DMS153 treated with DMSO at 0.1 percent for 48 hours (cell line): ENCODE measurements around the gene YPEL3.

Experiments used
- DNase-seq: peaks from one replicate; lab custom pipeline; 2025; ENCODE audit not compliant: unreplicated experiment; lab: John Stamatoyannopoulos, UW

The YPEL3 gene

DNA sequence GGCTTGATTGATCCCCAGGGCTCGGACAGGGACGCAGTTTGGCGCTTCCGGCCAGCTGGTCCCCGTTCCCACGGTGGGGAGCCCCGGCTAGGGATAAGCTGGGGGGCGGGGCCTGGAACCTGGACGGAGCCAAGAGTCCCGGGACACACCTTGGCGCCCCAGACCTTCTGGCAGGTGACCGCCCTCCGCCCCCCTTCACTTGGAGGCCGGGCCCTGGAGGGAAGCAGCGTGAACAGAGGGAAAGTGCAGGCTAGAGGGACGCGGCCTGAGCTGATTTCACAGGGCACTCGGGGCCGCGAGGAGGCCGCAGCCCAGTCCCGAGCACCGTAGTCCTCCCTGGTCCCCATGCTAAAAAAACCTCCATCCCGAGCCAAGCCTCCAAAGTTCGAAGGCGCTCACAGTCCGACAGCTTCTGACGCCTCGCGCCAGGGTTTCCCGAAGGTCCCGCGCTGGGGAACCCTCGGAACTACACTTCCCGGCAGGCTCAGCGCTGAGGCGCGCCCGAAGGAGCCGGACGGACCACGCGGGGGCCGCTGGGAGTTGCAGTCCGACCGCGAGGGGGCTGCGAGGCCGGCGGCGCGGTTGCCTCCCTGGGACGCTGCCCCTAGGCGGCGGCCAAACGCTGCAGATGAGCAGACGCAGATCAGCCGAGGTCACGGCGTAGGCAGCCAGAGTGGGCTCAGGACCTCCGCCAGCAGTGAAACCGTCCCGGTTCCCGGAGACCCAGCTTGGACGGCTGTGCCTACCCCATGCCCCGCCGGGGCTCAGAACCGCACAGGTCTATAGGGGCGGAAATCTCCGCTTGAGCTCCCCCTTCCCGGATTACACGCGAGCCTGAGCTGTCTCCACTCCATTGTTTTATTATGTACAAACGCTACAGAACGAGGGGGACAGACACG, 4.3 kb downstream of the YPEL3 start, which contains the start of gene TBX6:
TSS of gene TBX6 (minus strand) at position 451 of the 899 bp plus-strand sequence. CDS start 731 bp downstream, outside the sequence.
- peak; percentile 87 for DNase-seq

GRCh38 chr16:30090610-30091331, 5.2 kb downstream of the YPEL3 start:
- no peak for DNase-seq

GRCh38 chr16:30088832-30089624, 7.0 kb downstream of the YPEL3 start:
- no peak for DNase-seq

DNA sequence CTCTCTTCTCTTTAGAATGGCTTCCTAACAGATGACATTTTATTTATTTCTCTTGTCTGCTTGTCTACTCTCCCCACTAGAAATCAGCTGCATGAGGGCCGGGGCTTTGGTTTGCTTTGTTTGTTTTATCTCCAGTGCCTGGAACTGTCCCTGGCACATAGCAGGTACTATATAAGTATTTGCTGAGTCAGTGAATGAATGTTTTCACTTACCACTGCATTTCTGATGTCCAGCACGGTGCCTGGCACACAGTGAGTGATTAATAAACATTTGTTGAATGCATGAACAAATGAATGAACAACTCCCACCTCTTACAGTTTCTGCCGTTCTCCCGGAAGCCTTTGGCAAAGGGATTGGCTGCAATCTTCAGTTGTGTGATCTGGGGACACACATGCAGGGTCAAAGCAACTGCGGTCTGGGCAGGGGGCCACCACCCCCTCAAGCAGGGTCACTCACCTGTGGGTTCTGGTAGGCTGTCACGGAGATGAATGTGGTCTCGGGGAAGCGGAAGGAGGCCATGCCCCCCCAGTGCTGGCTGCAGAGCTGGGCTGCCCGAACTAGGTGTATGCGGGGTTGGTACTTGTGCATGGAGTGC, 7.7 kb downstream of the YPEL3 start:
- no peak for DNase-seq

DNA sequence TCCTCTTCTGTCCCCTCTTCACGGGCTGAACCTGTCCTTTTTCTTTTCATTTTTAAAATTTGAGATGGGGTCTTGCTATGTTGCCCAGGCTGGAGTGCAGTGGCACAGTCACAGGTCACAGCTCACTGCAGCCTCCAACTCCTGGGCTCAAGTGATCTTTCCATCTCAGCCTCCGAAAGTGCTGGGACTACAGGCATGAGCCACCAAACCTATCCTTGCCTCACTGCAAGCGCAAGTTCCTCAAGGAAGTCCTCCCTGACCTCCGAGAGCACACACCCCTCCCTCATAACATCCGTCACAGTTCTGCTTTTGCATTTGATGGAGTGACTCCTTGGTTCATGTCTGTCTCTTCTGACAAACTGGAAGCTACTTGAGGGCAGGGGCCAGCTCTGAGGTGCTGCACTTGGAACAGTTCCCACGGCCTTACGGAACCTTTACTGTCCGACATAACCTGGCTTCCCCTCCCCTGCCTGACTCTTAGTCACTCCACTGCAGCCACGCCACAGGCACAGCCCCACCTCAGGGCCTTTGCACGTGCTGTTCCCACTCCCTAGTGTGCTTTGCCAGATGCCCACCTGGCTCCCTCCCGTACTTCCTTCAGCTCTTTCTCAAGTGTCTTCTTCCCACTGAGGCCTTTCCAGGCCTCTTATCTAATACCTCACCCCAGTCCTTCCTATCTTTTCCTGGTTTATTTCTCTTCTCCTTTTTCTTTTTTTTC, 8.7 kb downstream of the YPEL3 start:
- DNase-seq, result no peak

- DNase-seq, result no peak
Measured at GRCh38 chr16:30086291-30087140, 9.5 kb downstream of the YPEL3 start.

DNA sequence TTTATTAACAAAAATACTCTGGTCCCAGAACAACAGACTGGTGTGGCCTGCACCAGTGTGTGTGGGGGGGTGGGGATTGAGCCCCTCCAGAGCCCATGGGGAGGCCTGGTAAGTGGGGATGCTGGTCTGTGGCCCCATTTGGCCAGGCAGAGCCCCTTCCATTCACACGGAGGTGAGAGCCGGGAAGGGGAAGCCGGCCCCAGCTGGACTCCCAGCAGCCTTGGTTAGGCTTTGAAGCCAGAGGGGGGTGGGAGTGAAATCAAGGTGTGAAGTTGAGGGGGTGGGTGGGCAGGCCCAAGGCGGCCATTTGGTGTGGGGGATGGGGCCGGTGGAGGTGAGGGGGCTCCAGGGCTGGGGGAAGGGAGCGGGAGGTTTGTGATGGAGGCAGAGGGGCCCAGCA, 10.2 kb downstream of the YPEL3 start:
- DNase-seq, result no peak

- no peak for DNase-seq
Measured at GRCh38 chr16:30085247-30085646, 10.8 kb downstream of the YPEL3 start.

- no peak for DNase-seq
Measured at GRCh38 chr16:30084816-30085159, 11.2 kb downstream of the YPEL3 start.

GRCh38 chr16:30084096-30084815, 11.8 kb downstream of the YPEL3 start:
- no peak for DNase-seq

DNA sequence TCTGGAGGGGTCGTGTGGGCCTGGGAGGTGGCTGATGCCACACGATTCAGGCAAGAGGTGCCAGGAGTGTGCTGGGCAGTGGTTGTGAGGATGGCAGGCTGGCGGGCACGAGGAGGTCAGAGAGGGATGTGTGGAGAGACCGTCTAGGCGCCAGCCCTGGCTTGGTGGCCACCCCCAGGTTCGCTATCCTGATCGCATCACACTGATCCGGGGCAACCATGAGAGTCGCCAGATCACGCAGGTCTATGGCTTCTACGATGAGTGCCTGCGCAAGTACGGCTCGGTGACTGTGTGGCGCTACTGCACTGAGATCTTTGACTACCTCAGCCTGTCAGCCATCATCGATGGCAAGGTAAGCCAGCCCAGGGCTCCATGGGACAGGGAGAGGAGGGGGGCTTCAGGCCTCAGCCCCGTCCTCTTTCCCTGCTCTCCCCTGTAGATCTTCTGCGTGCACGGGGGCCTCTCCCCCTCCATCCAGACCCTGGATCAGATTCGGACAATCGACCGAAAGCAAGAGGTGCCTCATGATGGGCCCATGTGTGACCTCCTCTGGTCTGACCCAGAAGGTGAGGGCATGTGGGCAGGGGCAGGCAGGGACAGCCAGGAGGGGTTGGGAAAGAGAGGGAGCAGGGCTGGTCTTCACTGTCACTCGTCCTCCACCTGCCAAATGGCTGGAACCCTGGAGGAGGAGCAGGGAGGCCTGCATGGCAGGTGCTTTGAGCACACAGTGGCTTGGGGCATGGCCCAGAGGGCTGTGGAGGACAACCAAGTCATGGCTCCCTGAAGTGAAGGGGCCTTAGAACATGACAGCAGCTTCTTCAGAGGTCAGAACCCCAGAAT, 12.6 kb downstream of the YPEL3 start:
- no peak for DNase-seq

- DNase-seq, result no peak
Measured at GRCh38 chr16:30082545-30083090, 13.4 kb downstream of the YPEL3 start.

GRCh38 chr16:30079480-30079879, 16.5 kb downstream of the YPEL3 start:
- no peak for DNase-seq

GRCh38 chr16:30078744-30079143, 17.3 kb downstream of the YPEL3 start:
- DNase-seq, result no peak

DNA sequence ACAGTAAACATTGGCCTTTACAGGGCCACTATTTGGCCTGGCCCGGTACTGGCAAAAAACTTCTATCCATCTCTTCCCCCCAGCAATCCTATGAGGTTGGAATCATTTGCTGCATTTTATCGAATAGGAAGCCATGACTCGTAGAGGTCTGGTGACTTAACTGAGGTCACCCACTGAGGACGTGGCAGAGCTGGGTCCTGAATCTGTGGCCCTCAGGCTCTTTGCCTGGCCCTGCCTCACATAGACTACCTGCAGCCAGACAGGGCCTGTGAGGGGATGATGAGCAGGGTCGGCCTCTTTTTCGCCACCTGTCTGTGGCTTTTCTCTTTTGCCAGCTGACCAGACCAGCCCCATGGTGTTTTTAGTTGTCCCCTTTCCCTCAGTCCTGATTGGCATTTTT, 18.4 kb downstream of the YPEL3 start:
- DNase-seq, result no peak

DNA sequence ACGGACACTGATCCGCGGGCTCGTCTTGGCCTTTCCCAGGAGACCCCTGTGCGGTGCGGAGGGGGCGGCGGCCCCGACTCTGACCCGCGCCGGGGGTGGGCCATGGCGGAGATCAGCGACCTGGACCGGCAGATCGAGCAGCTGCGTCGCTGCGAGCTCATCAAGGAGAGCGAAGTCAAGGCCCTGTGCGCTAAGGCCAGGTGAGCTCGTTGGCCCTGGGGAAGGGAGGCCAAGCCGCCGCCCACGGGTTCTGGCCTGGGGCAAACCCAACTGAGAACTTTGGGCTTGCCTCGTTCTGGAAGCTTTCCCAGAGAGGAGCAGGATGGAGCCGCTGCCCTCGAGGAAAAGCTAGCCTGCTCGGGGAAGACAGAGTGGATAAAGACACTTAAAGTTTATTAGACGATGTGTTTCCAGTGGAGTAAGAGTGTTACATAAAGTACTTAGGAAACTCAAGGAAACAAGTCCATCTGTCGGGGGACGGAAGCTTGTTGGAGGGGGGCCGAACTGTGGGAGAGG, 19.7 kb downstream of the YPEL3 start:
- DNase-seq, result no peak

DNA sequence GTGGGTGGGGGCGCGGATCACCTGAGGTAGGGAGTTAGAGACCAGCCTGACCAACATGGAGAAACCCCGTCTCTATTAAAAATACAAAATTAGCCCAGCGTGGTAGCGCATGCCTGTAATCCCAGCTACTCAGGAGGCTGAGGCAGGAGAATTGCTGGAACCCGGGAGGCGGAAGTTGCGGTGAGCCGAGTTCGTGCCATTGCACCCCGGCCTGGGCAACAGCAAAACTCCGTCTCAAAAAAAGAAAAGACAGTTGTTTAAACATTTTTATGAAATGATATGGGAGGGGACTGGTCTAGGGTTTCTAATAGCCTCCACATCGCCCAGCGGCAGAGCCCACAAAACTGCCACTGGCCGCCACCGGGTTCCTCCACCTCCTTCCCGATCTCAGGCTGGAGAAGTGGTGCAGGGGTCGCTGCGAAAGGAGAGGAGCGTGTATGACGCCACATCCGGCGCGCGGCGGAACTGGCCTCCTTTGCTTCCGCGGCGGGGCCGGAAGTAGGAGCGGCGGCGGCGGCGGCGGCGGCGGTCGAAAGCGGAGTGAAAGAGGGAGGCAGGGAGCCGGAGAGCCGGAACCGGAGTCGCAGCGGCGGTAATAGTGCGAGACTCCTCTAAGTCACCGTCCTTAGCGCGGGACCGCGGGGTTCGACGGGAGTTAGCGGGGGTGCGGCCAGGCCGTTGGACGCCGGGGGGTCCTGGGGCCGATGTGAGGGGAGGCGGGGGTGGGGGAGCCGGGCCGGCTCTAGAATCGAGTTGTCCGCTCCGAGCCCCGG, 20.3 kb downstream of the YPEL3 start, which contains the start of gene PPP4C:
TSS of gene PPP4C (plus strand) at position 492 of the 773 bp plus-strand sequence. CDS start 384 bp downstream, outside the sequence.
- DNase-seq, result peak; percentile 82
